HCT116 (cell line): ENCODE data around the gene PLCG2. TPM values are rescaled to one million over a fixed set of nuclear protein-coding genes. Genes with fewer than 3 reads are reported as not detected.

Experiments used
- ATAC-seq: fragments of 200-7000 bp; cut with Tn5 transposase; 2 replicates; pipeline ENCODE4 v1.9.1; 2020; ENCODE audit warnings: mild to moderate bottlenecking, moderate library complexity
- BruUV-seq: library from RNA; stranded (reverse); fragments of 400-500 nt; replicated peaks from 2 replicates; lab custom pipeline; 2021; lab: Mats Ljungman, UMichigan
- CTCF ChIA-PET: fragments of 300-600 bp; sonication (Branson Sonifier 250); formaldehyde crosslinking; loops from one replicate; lab custom pipeline; 2021; ENCODE audit warnings: antibody characterized with exemption; lab: Charles Lee
- POLR2A ChIA-PET: fragments of 300-600, 350-600 bp; sonication (Branson Sonifier 250); formaldehyde crosslinking; loops from one replicate; lab custom pipeline; 2021; ENCODE audit warnings: antibody characterized with exemption; lab: Charles Lee
- RAD21 ChIA-PET, 2 experiments: fragments of 300-600 bp; sonication (Branson Sonifier 250); formaldehyde crosslinking; loops; one replicate each; lab custom pipeline; 2023; ENCODE audit warnings: low total read pairs in 2 of 2; ENCODE audit not compliant: uncharacterized antibody in 2 of 2, unreplicated experiment in 2 of 2, low non-redundant PET in 1 of 2; lab: Charles Lee
- DNase-seq: peaks from one replicate; pipeline ENCODE4 v3.0.0-alpha.2; 2010; ENCODE audit warnings: low read depth, low spot score
- H2AFZ ChIP-seq: fragments of 200-600 bp; shearing (Covaris generic), sonication (generic); 2 replicates; pipeline ENCODE4 v1.6.1; 2017; ENCODE audit warnings: low read depth, mixed run types, mixed read lengths, antibody characterized with exemption, low read length; ENCODE audit not compliant: poor library complexity, severe bottlenecking
- H3K27ac ChIP-seq: 2 replicates; pipeline ENCODE4 v1.5.1; 2012; ENCODE audit warnings: low read depth, low read length
- H3K27me3 ChIP-seq: fragments of 200-600 bp; sonication (generic); 2 replicates; pipeline ENCODE4 v1.6.1; 2016; ENCODE audit warnings: mixed run types, low read length, mixed read lengths; ENCODE audit not compliant: insufficient read depth
- H3K36me3 ChIP-seq, 2 experiments: fragments of 200-500 bp in 1 of 2; fragments of 200-600 bp in 1 of 2; sonication (Bioruptor generic) in 1 of 2; sonication (generic) in 1 of 2; 2 replicates each; pipeline versions ENCODE4 v1.5.1 to v1.6.1; 2014 to 2016; ENCODE audit warnings: low read length in 2 of 2, inconsistent platforms in 1 of 2, mixed read lengths in 1 of 2, mixed run types in 1 of 2; ENCODE audit not compliant: insufficient read depth in 2 of 2, control insufficient read depth in 1 of 2
- H3K4me1 ChIP-seq, 2 experiments: fragments of 200-600 bp in 1 of 2; sonication (generic) in 1 of 2; 2 replicates each; pipeline versions ENCODE4 v1.5.1 to v1.6.1; 2012 to 2017; ENCODE audit warnings: low read length in 2 of 2, inconsistent platforms in 1 of 2, mild to moderate bottlenecking in 1 of 2, mixed read lengths in 1 of 2, mixed run types in 1 of 2, moderate library complexity in 1 of 2; ENCODE audit not compliant: insufficient read depth in 2 of 2, control insufficient read depth in 1 of 2
- H3K4me2 ChIP-seq: fragments of 200-600 bp; sonication (generic); 2 replicates; pipeline ENCODE4 v1.6.1; 2017; ENCODE audit warnings: mixed run types, low read length, mixed read lengths
- H3K4me3 ChIP-seq, 2 experiments: fragments of 200-600 bp in 1 of 2; sonication (generic) in 1 of 2; replicated peaks in 1 of 2; 2 replicates each; pipeline ENCODE4 v1.5.1; 2011 to 2016; ENCODE audit warnings: low read length in 2 of 2, control low read depth in 1 of 2, low read depth in 1 of 2, mild to moderate bottlenecking in 1 of 2, mixed read lengths in 1 of 2, mixed run types in 1 of 2
- H3K79me2 ChIP-seq: fragments of 200-600 bp; sonication (generic); 2 replicates; pipeline ENCODE4 v1.6.1; 2017; ENCODE audit warnings: mild to moderate bottlenecking, mixed run types, low read length, moderate library complexity, mixed read lengths; ENCODE audit not compliant: insufficient read depth
- H3K9ac ChIP-seq: fragments of 200-600 bp; sonication (generic); 2 replicates; pipeline ENCODE4 v1.6.1; 2016; ENCODE audit warnings: low read length, mixed read lengths
- H3K9me2 ChIP-seq: fragments of 200-600 bp; sonication (generic), shearing (Covaris generic); 2 replicates; pipeline ENCODE4 v1.6.1; 2017; ENCODE audit warnings: mixed run types, mild to moderate bottlenecking, moderate library complexity; ENCODE audit not compliant: insufficient read depth
- H3K9me3 ChIP-seq, 2 experiments: fragments of 200-500 bp in 1 of 2; fragments of 200-600 bp in 1 of 2; sonication (Bioruptor generic) in 1 of 2; sonication (generic) in 1 of 2; 2 replicates each; pipeline ENCODE4 v1.6.1; 2014 to 2017; ENCODE audit warnings: low read length in 2 of 2, mixed read lengths in 2 of 2, inconsistent platforms in 1 of 2, low read depth in 1 of 2, mild to moderate bottlenecking in 1 of 2, mixed run types in 1 of 2, moderate library complexity in 1 of 2; ENCODE audit not compliant: control insufficient read depth in 1 of 2, insufficient read depth in 1 of 2
- H4K20me1 ChIP-seq: fragments of 200-600 bp; sonication (generic), shearing (Covaris generic); 2 replicates; pipeline ENCODE4 v1.6.1; 2017; ENCODE audit warnings: mixed run types, mild to moderate bottlenecking, moderate library complexity; ENCODE audit not compliant: insufficient read depth
- CBX3 ChIP-seq: IDR thresholded peaks from 2 replicates; pipeline ENCODE4 v1.6.1; 2012; ENCODE audit warnings: low read depth
- CTCF ChIP-seq, 3 experiments: fragments of 200-600 bp in 1 of 3; sonication (generic) in 1 of 3; IDR thresholded peaks in 2 of 3; conservative IDR thresholded peaks in 1 of 3; 2 replicates each; pipeline ENCODE4 v1.5.1; 2012 to 2017; ENCODE audit warnings: low read depth in 2 of 3, low read length in 2 of 3, antibody characterized with exemption in 1 of 3, borderline replicate concordance in 1 of 3, control low read depth in 1 of 3, mild to moderate bottlenecking in 1 of 3, mixed read lengths in 1 of 3, mixed run types in 1 of 3, moderate library complexity in 1 of 3; ENCODE audit not compliant: insufficient read depth in 1 of 3
- EGR1 ChIP-seq: IDR thresholded peaks from 2 replicates; pipeline ENCODE4 v1.6.1; 2012; ENCODE audit warnings: low read depth
- EZH2phosphoT487 ChIP-seq: fragments of 200-600 bp; IDR thresholded peaks from 2 replicates; pipeline ENCODE4 v1.6.1; 2018; ENCODE audit warnings: antibody characterized with exemption, borderline replicate concordance
- MAX ChIP-seq: IDR thresholded peaks from 2 replicates; pipeline ENCODE4 v1.6.1; 2012
- POLR2A ChIP-seq: IDR thresholded peaks from 2 replicates; pipeline ENCODE4 v1.7.0; 2011; ENCODE audit warnings: borderline replicate concordance; ENCODE audit not compliant: insufficient read depth, insufficient read length; ENCODE audit errors: extremely low read depth
- POLR2AphosphoS5 ChIP-seq: IDR thresholded peaks from 2 replicates; pipeline ENCODE4 v1.6.1; 2011; ENCODE audit warnings: mild to moderate bottlenecking, low read depth, low read length, moderate library complexity
- RAD21 ChIP-seq: IDR thresholded peaks from 2 replicates; pipeline ENCODE4 v1.6.1; 2012; ENCODE audit warnings: low read depth, mild to moderate bottlenecking
- REST ChIP-seq: IDR thresholded peaks from 2 replicates; pipeline ENCODE4 v1.6.1; 2012; ENCODE audit warnings: low read depth
- SP1 ChIP-seq: IDR thresholded peaks from 2 replicates; pipeline ENCODE4 v1.6.1; 2012; ENCODE audit warnings: low read depth
- SRF ChIP-seq: IDR thresholded peaks from 2 replicates; pipeline ENCODE4 v1.6.1; 2012; ENCODE audit warnings: low read depth
- YY1 ChIP-seq: IDR thresholded peaks from 2 replicates; pipeline ENCODE4 v1.6.1; 2011; ENCODE audit warnings: low read length, low read depth, moderate library complexity, mild to moderate bottlenecking; ENCODE audit not compliant: insufficient replicate concordance; ENCODE audit errors: extremely low read depth
- ZNF274 ChIP-seq: fragments of 200-500 bp; sonication (Bioruptor generic); IDR thresholded peaks from 2 replicates; pipeline ENCODE4 v1.6.1; 2014; ENCODE audit warnings: mild to moderate bottlenecking, low read depth, low read length, inconsistent platforms
- intact Hi-C: fragments of 100-400 bp; cut with micrococcal nuclease; formaldehyde crosslinking; loops from 2 replicates; pipeline ENCODE4 v1.10.0; 2022
- total RNA-seq: library from RNA; stranded (reverse); gene quantifications from one replicate; pipeline ENCODE4 v1.2.1, GENCODE V29; 2021; ENCODE audit not compliant: unreplicated experiment

The PLCG2 gene
- total RNA-seq, 1 experiment from 2014 or later = 31.2 TPM

DNA sequence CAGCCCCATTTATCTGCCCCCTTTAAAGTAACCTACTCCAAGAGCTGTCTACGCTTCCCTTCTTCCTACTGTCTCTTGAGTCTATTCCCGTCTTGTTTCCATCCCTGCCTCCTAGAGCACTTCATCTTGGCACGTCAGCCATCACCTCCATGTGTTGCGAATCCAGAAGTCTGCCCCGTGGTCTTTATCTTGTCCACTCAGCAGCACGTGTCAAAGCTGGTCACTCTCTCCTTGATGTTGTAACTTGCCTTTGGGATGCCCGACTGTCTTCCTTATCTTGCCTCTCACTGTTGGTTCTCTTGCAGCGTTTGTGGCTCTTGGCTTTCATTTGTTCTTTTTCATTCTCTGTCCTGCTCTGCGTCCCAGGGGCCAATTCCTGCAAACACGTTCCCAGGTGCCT is 99.4 kb downstream of the PLCG2 start:
- Histone ChIP-seq H3K4me2 (no peak overlapping the region), H3K27ac (no peak overlapping the region), H3K79me2 (no peaks in the 10 kb centered on the region), H3K36me3 (no peaks in the 10 kb centered on the region), H3K9ac (no peak overlapping the region), H3K27me3 (no peaks in the 10 kb centered on the region), H3K9me3 (no peaks in the 10 kb centered on the region), H3K4me1 (no peaks in the 10 kb centered on the region), H2AFZ (no peak overlapping the region), H4K20me1 (no peaks in the 10 kb centered on the region), H3K4me3 (no peak overlapping the region), H3K9me2 (no peaks in the 10 kb centered on the region)
- no TSS peak for BruUV-seq
- RAD21 ChIA-PET = no interaction called here
- POLR2A ChIA-PET = no interaction called here
- TF ChIP-seq POLR2AphosphoS5 (no peak), MAX (no peak), ZNF274 (no peak), YY1 (no peak), SP1 (no peak), SRF (no peak), POLR2A (no peak), EGR1 (no peak), EZH2phosphoT487 (no peak), CTCF (IDR thresholded peaks at IDR 0.05 in 2 of 3, conservative IDR thresholded peaks at IDR 0.05 in 1 of 3; ENCODE audit: borderline replicate concordance in 1 of 3, insufficient read depth in 1 of 3, low read depth in 2 of 3, low read length in 2 of 3) (no peak), CBX3 (no peak), REST (no peak), RAD21 (no peak)
- DNase-seq = no peak
- intact Hi-C loops = loop anchor here (10.0 kb wide), 1 partner anchor 254 kb away; no protein-coding TSS in a partner anchor
- ATAC-seq = no peak
- CTCF ChIA-PET = no interaction called here
